CD4-positive, alpha-beta T cell treated with Interleukin-15 for 1 hour (primary cell): ENCODE results near the gene EIF2S2.

Source experiments
- DNase-seq: peaks from one replicate; pipeline ENCODE4 v3.0.0-alpha.2; 2020

EIF2S2 gene

DNA sequence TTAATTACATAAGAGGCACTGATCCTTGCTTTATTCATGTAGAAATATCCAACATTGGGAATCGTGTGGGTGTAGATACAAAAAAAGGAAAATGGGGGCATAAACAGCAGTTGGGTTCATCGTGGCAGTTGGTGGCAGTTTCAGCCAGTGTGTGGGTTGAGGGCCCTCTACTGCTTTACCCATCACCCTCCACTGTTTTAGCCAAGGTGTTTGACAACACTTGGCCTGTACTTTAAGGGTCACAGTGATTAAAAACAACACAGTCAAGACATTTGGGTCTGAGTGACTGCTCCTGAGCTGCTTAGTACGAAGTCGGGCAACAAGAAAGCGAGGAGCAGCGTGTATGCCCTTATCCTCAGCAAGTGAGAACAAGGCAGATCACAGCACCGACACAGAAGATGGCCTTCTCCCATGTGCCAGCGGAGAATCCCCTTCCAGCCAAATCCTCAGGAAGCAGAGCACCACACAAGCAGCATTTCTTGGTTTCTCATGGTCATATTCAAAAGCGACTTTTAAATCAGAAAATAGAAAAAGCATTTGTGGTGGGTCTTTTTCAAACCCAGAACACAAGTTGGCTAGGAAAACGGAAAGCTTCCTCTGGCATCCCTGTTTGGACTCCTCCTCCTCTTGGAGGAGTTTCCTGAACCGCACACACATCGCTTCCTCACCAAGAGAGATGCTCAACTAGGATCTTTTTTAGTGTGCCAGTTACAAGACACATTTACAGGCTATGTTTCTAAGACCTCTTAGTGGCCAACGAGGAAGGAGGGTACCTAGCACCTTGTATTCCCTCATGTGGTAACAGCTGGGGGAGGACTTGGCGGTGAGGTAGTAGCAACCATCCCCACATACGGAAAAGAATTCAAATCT lies 23.5 kb downstream of the EIF2S2 start:
- DNase-seq: no peak

DNA sequence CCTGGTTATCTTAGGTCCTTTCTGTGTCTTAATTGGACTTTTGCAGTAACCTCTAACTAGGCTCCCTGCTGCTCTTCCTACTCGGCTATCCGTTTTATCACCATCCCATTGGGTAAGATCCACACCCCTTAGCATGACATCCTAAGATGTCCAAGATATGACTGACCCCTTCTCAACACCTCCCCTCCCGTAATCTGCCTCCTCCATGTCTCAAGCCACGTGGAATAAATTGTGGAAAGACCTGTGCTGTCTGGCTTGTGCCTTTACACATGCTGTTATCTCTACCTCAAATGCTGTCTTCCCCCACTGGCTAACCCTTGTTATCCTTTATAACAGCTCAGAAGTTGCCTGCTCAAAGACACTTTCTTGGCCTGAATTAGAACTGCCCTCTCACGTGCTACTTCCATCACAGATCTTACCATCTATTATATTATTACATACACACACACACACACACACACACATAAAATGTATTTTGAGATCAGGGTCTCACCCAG lies 26.5 kb downstream of the EIF2S2 start:
- no peak for DNase-seq

GRCh38 chr20:34084227-34084923 lies 27.7 kb downstream of the EIF2S2 start:
- no peak for DNase-seq

DNA sequence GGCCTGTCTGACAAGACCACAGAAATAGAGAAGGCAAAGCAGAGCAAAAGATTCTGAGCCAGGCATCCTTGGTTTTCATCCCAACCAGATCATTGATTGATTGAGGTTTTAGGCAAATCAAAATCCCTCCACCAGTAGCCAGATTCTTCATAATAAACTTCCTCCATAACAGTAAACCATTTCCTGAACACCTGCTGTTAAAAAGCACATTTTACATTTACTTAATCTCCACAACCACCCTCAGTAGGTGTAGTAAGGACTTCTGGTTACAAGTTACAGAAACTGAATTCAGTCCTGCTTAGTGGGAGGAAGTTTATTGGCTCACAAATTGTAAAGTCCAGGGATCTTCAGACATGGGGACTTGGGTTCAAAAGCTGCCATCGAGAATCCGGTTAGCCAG lies 28.3 kb downstream of the EIF2S2 start:
- no peak for DNase-seq

GRCh38 chr20:34083137-34083536 lies 28.9 kb downstream of the EIF2S2 start:
- no peak for DNase-seq

GRCh38 chr20:34082232-34082887 lies 29.7 kb downstream of the EIF2S2 start:
- no peak for DNase-seq

- no peak for DNase-seq
These were observed 32.2 kb downstream of the EIF2S2 start for GRCh38 chr20:34079818-34080217.

GRCh38 chr20:34078540-34078939 lies 33.5 kb downstream of the EIF2S2 start:
- DNase-seq: no peak

DNA sequence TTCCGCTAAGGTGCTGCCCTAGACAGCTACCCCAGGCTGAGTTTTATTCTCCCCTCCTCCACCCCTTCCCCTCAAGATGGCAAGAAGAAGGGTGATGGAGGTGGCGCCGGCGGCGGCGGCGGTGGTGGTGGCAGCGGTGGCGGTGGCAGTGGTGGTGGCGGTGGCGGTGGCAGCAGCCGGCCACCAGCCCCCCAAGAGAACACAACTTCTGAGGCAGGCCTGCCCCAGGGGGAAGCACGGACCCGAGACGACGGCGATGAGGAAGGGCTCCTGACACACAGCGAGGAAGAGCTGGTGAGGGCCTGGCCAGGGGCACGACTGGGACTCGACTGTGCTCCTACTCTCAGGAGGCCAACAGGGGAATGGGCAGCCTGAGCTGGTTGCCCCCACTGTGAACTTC lies 35.1 kb downstream of the EIF2S2 start:
- no peak for DNase-seq

GRCh38 chr20:34075647-34076046 lies 36.4 kb downstream of the EIF2S2 start:
- DNase-seq: no peak

GRCh38 chr20:34074101-34074760 lies 37.8 kb downstream of the EIF2S2 start:
- no peak for DNase-seq

- no peak for DNase-seq
These were observed 39.3 kb downstream of the EIF2S2 start for GRCh38 chr20:34072778-34073177.

DNA sequence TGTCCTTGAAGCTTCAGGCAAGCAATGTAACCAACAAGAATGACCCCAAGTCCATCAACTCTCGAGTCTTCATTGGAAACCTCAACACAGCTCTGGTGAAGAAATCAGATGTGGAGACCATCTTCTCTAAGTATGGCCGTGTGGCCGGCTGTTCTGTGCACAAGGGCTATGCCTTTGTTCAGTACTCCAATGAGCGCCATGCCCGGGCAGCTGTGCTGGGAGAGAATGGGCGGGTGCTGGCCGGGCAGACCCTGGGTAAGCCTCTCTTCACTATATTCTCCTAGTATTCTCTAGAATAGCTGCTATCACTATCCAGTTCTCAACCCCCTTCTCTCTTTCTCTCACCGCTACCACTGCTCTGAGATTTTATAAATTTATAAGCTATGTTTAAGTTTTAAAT lies 40.0 kb downstream of the EIF2S2 start:
- no peak for DNase-seq

DNA sequence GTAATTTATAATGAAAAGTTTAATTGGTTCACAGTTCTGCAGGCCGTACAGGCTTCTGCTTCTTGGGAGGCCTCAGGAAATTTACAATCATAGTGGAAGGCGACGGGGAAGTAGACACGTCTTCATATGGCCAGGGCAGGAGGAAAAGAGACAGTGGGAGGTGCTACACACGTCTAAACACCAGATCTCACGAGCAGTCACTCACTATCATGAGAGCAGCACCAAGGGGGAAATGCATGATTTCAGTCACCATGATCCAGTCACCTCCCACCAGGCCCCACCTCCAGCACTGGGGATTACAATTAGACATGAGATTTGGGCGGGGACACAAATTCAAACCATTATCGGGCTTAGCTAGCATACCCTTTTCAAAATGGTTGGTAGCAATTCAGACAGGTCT lies 41.2 kb downstream of the EIF2S2 start:
- no peak for DNase-seq

GRCh38 chr20:34070079-34070439 lies 42.0 kb downstream of the EIF2S2 start:
- no peak for DNase-seq

DNA sequence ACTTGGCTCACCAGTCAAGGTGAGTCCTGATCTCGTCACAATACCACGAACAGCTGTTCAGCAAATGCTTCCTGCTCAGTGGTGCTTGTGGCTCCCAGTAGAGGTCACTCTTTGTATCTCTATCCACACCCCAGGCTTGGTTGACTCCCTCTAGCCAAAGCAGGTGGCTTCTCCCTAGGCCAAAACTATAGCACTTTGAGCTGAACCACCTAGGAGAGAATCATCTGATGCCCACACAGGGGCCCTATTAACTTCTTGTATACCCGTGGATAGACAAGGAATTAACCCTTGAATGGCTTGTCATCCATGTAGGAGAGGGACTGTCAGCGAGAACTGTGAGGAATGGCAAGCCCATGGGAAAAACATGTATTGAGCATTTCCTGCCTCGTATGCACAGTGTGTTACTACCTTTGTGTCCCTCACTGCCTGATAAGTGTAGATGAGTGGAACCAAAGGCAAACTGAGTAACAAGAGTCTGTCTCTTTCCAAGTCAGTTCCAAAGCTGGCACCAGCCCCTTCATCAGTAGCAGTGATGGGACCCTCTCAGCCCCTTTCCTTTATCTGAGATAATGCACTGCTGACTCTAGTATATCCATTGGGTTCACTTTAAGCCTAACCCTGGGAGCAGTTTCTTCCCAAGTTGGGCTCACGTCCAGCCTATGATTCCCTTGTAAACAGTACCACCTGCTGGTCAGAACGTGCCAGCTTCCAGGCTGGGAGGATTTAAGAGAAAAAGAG lies 42.5 kb downstream of the EIF2S2 start:
- DNase-seq: peak; percentile 52

DNA sequence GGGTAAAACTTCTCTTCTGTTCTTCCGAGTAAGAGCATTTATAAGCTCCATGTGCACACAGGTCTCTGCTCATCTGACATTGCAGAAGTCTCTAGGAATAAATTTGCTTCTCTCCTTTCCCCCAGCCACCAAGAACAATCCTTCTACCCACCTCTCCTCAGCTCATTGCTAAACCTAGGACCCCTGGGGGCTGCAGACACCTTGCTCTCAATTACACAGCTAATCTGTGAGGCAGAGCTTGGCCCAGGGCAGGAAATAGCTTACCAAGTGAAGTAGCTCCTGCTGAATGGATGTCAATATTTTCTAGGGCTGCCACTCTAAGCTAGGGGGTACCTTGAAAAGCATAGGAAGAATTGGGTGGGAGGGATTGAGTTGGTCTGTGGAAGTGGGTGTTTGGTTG lies 44.0 kb downstream of the EIF2S2 start:
- no peak for DNase-seq

GRCh38 chr20:34066476-34067090 lies 45.5 kb downstream of the EIF2S2 start:
- no peak for DNase-seq

DNA sequence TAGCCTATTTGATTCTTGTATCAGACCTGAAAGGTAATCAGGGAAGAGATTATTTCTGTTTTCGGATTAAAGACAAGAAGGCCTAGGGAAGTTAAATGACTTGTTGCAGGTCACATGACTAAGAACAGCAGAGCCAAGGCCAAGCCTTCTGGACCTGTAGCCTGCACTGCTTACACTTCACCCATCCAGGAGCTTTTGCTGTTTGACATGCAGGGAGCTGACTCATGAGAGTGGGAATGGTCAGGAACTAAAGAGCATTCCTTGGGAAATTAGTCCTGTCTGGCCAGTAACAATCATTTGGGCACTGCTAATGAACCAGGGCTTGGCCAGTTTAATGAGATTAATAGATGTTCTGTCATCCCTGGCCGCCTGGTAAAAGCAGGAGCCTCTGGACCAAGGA lies 46.8 kb downstream of the EIF2S2 start:
- DNase-seq: no peak

GRCh38 chr20:34064286-34064685 lies 47.8 kb downstream of the EIF2S2 start:
- DNase-seq: no peak

GRCh38 chr20:34062570-34063482 lies 49.2 kb downstream of the EIF2S2 start:
- DNase-seq: no peak
